ENCODE measurements around the gene ALDH2.
A peak's percentile ranks its signal among the peaks of the same experiment; 100 is the strongest.
"Not testable (repeated sequence)": the region's sequence is repeated elsewhere in the genome, so short reads cannot be mapped to it uniquely, and the experiment has no call there.

The ALDH2 gene

GRCh38 chr12:111822886-111823285 is 56.2 kb downstream of the ALDH2 start:
- DNase-seq (ENCODE audit: insufficient read length, low spot score): no peak
- no peak for FAIRE-seq
- no peak for TF ChIP-seq CTCF (IDR thresholded peaks at IDR 0.05; ENCODE audit: insufficient read depth, missing control alignments)

DNA sequence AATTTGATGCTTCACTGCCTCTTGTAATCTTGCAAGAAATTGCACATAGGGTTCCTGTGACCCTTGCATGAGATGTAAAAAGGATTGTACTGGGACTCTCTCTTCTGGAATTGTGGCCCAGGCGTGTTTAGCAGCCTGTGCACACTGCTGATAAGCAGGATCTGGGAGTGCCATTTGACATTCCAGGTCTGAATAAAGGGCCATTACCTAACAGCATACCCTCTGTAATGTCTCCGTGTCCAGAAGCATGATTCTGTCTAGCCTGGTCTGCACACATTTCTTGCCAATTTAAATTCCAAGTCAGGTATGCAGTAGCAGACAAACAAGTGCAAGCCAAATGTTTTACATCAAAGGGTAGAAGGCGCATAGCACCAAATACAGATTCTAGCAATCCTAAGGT is 57.2 kb downstream of the ALDH2 start:
- TF ChIP-seq CTCF (IDR thresholded peaks at IDR 0.05; ENCODE audit: insufficient read depth, missing control alignments): no peak
- FAIRE-seq: no peak
- DNase-seq (ENCODE audit: insufficient read length, low spot score): no peak

GRCh38 chr12:111824312-111824711 is 57.6 kb downstream of the ALDH2 start:
- TF ChIP-seq CTCF (IDR thresholded peaks at IDR 0.05; ENCODE audit: insufficient read depth, missing control alignments): peak; percentile 10
- not testable (repeated sequence) for FAIRE-seq; DNase-seq (ENCODE audit: insufficient read length, low spot score)

DNA sequence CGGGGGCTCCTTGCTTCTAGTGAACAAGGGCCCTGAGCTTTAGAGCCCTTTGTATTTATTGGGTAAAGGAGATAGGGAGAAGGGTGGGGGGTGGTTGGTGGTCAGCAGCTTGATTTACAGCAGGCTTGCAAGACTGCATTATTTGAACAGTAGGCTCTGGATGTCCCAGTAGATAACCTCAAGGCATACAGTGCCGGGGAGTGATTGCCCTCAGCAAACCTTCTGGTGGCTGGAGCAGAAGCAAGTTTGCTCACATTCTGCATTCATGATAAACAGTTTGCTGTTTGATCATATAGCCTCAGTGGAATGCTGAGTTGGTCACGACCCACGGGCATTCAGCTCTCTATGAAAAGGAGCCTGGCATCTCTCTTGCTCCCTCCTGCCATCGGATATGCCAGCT is 58.8 kb downstream of the ALDH2 start:
- FAIRE-seq: no peak
- no peak for TF ChIP-seq CTCF (IDR thresholded peaks at IDR 0.05; ENCODE audit: insufficient read depth, missing control alignments)

DNA sequence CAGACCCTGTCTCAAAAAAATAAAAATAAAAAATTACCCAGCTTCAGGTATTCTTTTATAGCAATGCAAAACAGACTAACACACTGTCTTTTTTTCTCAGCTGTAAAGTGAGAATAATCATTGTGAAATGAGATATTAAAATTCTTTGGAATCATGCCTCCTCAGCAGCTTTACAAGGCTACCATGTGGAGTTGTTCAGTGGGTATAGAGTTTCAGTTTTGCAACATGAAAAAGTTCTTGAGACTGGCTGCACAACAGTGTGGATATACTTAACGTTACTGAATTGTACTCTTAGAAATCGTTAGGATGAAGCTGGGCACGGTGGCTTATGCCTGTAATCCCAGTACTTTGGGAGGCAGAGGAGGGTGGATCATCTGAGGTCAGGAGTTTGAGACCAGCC is 59.6 kb downstream of the ALDH2 start:
- FAIRE-seq (no peak), DNase-seq (ENCODE audit: insufficient read length, low spot score) (no peak)
- no peak for TF ChIP-seq CTCF (IDR thresholded peaks at IDR 0.05; ENCODE audit: insufficient read depth, missing control alignments)

More for the DNA sequence above, 58.8 kb downstream of the ALDH2 start:
- no peak for DNase-seq (ENCODE audit: insufficient read length, low spot score)

DNA sequence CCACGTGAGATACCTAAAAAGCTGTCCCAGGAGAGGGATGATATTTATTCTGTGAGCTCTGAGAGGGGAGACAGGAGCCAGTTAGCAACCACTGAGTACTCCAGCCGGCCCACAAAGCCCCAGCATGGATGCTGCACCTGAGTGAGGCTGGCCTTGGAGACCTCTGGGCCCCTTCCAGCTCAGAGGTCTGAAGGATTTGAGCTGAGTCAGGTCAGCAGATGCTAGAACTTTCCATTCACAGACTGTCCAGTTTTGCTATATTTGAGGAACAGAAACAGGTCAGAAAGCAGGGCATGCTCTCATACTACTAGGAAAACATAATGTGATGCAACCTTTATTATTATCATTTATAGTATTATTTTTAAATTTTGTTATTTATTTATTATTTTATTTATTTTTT is 60.3 kb downstream of the ALDH2 start:
- no peak for TF ChIP-seq CTCF (IDR thresholded peaks at IDR 0.05; ENCODE audit: insufficient read depth, missing control alignments)
- DNase-seq (ENCODE audit: insufficient read length, low spot score) (no peak), FAIRE-seq (no peak)

- DNase-seq (ENCODE audit: insufficient read length, low spot score): no peak
- no peak for TF ChIP-seq CTCF (IDR thresholded peaks at IDR 0.05; ENCODE audit: insufficient read depth, missing control alignments)
- FAIRE-seq: no peak
Measured at GRCh38 chr12:111827907-111828306, 61.2 kb downstream of the ALDH2 start.
